Stomach (tissue), 9 donors: Measurements from ENCODE around the gene KCNG4. TPM values are rescaled to one million over a fixed set of nuclear protein-coding genes. Genes with fewer than 3 reads are reported as not detected.
A peak's percentile ranks its signal among the peaks of the same experiment; 100 is the strongest.

Experiments
- DNase-seq, 2 donors: peaks; one replicate each; pipeline versions ENCODE4 v3.0.0 to v3.0.0-alpha.2; 2013 to 2019
- H3K27ac ChIP-seq, 5 donors: fragments of 200-600 bp in 4 of 5; sonication (generic) in 4 of 5; one replicate each; pipeline ENCODE4 v1.5.1; 2013 to 2019; ENCODE audit warnings: mild to moderate bottlenecking in 1 of 5, moderate library complexity in 1 of 5
- H3K27me3 ChIP-seq, 3 donors: fragments of 200-600 bp; sonication (generic); one replicate each; pipeline ENCODE4 v1.5.1; 2017 to 2019; ENCODE audit warnings: mixed run types in 1 of 3
- H3K36me3 ChIP-seq, 4 donors: fragments of 200-600 bp; sonication (generic); 1 replicate in 3 of 4; 2 replicates in 1 of 4; pipeline ENCODE4 v1.5.1; 2016 to 2019
- H3K4me1 ChIP-seq, 4 donors: fragments of 200-600 bp; sonication (generic); one replicate each; pipeline ENCODE4 v1.5.1; 2016 to 2019
- H3K4me3 ChIP-seq, 4 donors: fragments of 200-600 bp; sonication (generic) in 3 of 4; one replicate each; pipeline ENCODE4 v1.5.1; 2016 to 2019; ENCODE audit warnings: mild to moderate bottlenecking in 1 of 4
- H3K9me3 ChIP-seq, 4 donors: fragments of 200-600 bp; sonication (generic); one replicate each; pipeline ENCODE4 v1.5.1; 2016 to 2019
- EP300 ChIP-seq: sonication (generic); formaldehyde crosslinking; IDR thresholded peaks from one replicate; pipeline ENCODE4 v1.6.1; 2017; ENCODE audit warnings: antibody characterized with exemption
- POLR2A ChIP-seq, 4 donors: fragments of 450-650 bp; IDR thresholded peaks; one replicate each; pipeline ENCODE4 v1.6.1; 2016; ENCODE audit warnings: antibody characterized with exemption in 4 of 4, control low read depth in 2 of 4, mild to moderate bottlenecking in 1 of 4, moderate library complexity in 1 of 4
- POLR2AphosphoS5 ChIP-seq, 3 donors: sonication (generic); formaldehyde crosslinking; IDR thresholded peaks; one replicate each; pipeline ENCODE4 v1.6.1; 2016; ENCODE audit warnings: antibody characterized with exemption in 3 of 3
- WGBS, 5 donors: extraction: QIAGEN DNeasy Blood & Tissue Kit in 3 of 5; methylation state at CpG; one replicate each; pipeline versions ENCODE4 v1.1.5 to v1.1.7; 2013 to 2018; 5-methylcytosine and 5-hydroxymethylcytosine counted together
- intact Hi-C: fragments of 100-400 bp; cut with DNase I; formaldehyde crosslinking; loops from one replicate; pipeline ENCODE4 v1.15.1; 2023; ENCODE audit warnings: low total_unique reads
- polyA plus RNA-seq, 3 donors: library from polyadenylated mRNA; stranded (reverse); fragments of 200-250 nt; gene quantifications; one replicate each; pipeline ENCODE4 v1.2.3, GENCODE V29; 2013
- total RNA-seq, 5 donors: library from RNA; depleted of rRNA; stranded (reverse); fragments of >200 nt; gene quantifications; one replicate each; pipeline versions ENCODE4 v1.1.0 to v1.2.3, GENCODE V29; 2014 to 2016
- TF ChIP-seq, protein P1 (sequence below), 7 experiments: fragments of 450-650 bp in 4 of 7; fragments of 200-600 bp in 3 of 7; sonication (generic) in 3 of 7; IDR thresholded peaks; one replicate each; pipeline ENCODE4 v1.5.1; 2016 to 2019; ENCODE audit warnings: antibody characterized with exemption in 7 of 7, control low read depth in 2 of 7, mild to moderate bottlenecking in 1 of 7
- donor health status: healthy with polysubstance abuse.
- donor health status: Bipolar disorder and iron deficiency.
- donor health status: healthy.

Gene KCNG4
- total and polyA plus RNA-seq, 8 donors = not detected

DNA sequence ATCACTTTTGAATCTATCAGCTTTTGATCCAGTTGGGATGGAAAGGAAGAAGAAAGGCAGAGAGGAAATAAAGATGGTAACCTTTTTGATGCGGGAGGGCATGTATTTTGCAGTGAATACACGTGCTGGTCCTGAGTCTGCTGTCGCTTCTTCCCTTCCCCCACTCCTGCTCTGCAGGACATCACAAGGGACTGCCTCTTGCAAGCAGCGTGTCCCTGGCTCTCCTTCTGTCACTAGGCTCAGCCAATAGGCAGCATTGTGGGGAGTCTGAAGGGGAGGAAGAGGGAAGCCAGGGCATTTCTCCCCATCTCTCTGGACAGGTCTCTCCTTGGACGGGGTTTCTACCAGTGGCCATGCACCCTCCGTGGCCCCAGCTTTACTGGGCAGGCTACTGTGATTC is 39.2 kb upstream of the KCNG4 start:
- intact Hi-C loops = loop anchor here (5.0 kb wide), 1 partner anchor 203 kb away; no protein-coding TSS in a partner anchor
- 45 to 67% (median 57%) methylated on average over 6 of the region's 6 CpGs for WGBS, 5 donors
- Histone ChIP-seq H3K27ac (no peak overlapping the region), H3K4me1 (peaks cover 4 to 13% (median 6%) of the 10 kb centered on the region in 4 donors), H3K36me3 (no peaks in the 10 kb centered on the region), H3K4me3 (no peak overlapping the region), H3K27me3 (peaks cover 0 to under 1% (median 0%) of the 10 kb centered on the region in 3 donors), H3K9me3 (no peaks in the 10 kb centered on the region)
- DNase-seq = no peak
- TF ChIP-seq, protein P1, sequence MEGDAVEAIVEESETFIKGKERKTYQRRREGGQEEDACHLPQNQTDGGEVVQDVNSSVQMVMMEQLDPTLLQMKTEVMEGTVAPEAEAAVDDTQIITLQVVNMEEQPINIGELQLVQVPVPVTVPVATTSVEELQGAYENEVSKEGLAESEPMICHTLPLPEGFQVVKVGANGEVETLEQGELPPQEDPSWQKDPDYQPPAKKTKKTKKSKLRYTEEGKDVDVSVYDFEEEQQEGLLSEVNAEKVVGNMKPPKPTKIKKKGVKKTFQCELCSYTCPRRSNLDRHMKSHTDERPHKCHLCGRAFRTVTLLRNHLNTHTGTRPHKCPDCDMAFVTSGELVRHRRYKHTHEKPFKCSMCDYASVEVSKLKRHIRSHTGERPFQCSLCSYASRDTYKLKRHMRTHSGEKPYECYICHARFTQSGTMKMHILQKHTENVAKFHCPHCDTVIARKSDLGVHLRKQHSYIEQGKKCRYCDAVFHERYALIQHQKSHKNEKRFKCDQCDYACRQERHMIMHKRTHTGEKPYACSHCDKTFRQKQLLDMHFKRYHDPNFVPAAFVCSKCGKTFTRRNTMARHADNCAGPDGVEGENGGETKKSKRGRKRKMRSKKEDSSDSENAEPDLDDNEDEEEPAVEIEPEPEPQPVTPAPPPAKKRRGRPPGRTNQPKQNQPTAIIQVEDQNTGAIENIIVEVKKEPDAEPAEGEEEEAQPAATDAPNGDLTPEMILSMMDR (IDR thresholded peaks at IDR 0.05) = no peak
- TF ChIP-seq EP300 = no peak

GRCh38 chr16:84278333-84278732 is 38.5 kb upstream of the KCNG4 start:
- intact Hi-C loops = loop anchor here (5.0 kb wide), 1 partner anchor 204 kb away; no protein-coding TSS in a partner anchor
- Histone ChIP-seq H3K4me3 (no peak overlapping the region), H3K4me1 (peaks cover 0 to 6% (median under 1%) of the 10 kb centered on the region in 4 donors), H3K36me3 (no peaks in the 10 kb centered on the region), H3K27ac (no peak overlapping the region), H3K27me3 (no peaks in the 10 kb centered on the region), H3K9me3 (no peaks in the 10 kb centered on the region)
- DNase-seq = no peak
- WGBS, 5 donors = 87 to 91% (median 89%) methylated on average over 12 of the region's 12 CpGs
- TF ChIP-seq EP300 (no peak), POLR2AphosphoS5 (IDR thresholded peaks at IDR 0.05) (no peak), POLR2A (IDR thresholded peaks at IDR 0.05) (no peak)
- TF ChIP-seq, protein P1 (IDR thresholded peaks at IDR 0.05) = no peak

DNA sequence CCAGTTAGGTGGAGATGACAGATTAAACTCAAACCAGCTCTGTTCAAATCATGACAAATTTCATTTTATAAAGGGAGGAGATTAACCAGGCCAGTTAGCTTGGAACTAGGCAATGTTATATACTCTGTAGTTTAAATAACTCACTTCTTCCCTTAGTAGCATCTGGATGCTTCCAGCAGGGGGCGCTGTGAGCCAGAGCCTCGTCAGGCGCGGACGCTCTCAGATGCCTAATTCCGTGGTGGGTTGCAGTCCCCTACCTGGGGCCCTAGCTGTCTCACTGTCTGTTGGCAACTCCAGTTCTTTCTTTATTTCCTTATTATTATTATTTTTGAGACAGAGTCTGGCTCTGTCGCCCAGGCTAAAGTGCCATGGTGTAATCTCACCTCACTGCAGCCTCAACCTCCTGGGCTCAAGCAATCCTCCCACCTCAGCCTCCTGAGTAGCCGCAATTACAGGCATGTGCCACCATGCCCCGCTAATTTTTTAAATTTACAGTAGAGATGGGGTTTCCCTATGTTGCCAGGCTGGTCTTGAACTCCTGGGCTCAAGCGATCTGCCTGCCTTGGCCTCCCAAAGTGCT is 37.5 kb upstream of the KCNG4 start:
- Histone ChIP-seq H3K4me3 (no peak overlapping the region), H3K27me3 (no peaks in the 10 kb centered on the region), H3K9me3 (no peaks in the 10 kb centered on the region), H3K4me1 (peaks cover 0 to 5% (median 0%) of the 10 kb centered on the region in 4 donors), H3K27ac (no peak overlapping the region), H3K36me3 (no peaks in the 10 kb centered on the region)
- 31 to 34% (median 32%) methylated on average over 10 of the region's 10 CpGs for WGBS, 5 donors
- DNase-seq = peak; percentile 77 to 85
- no peak for TF ChIP-seq POLR2AphosphoS5 (IDR thresholded peaks at IDR 0.05)
- TF ChIP-seq, protein P1 (IDR thresholded peaks at IDR 0.05) = peak in 5 of 7 experiments; percentile 66 to 87 (median 79)
- intact Hi-C loops = loop anchor here (5.0 kb wide), 1 partner anchor 205 kb away; no protein-coding TSS in a partner anchor

GRCh38 chr16:84275585-84276151 is 35.9 kb upstream of the KCNG4 start:
- no peaks in the 10 kb centered on the region for H3K36me3 ChIP-seq
- TF ChIP-seq EP300 (no peak), POLR2AphosphoS5 (IDR thresholded peaks at IDR 0.05) (no peak), POLR2A (IDR thresholded peaks at IDR 0.05) (no peak)
- TF ChIP-seq, protein P1 (IDR thresholded peaks at IDR 0.05) = no peak
- H3K27me3 ChIP-seq = no peaks in the 10 kb centered on the region
- DNase-seq = no peak
- 76 to 81% (median 79%) methylated on average over 6 of the region's 6 CpGs for WGBS, 5 donors
- H3K9me3 ChIP-seq = no peaks in the 10 kb centered on the region
- intact Hi-C loops = loop anchor here (5.0 kb wide), 1 partner anchor 207 kb away; no protein-coding TSS in a partner anchor
- peaks cover 0 to 5% (median 0%) of the 10 kb centered on the region in 4 donors for H3K4me1 ChIP-seq
- no peak overlapping the region for H3K27ac ChIP-seq
- no peak overlapping the region for H3K4me3 ChIP-seq
